Measurements from ENCODE around the gene CLDN10. TPM values are rescaled to one million over a fixed set of nuclear protein-coding genes. Genes with fewer than 3 reads are reported as not detected.

The CLDN10 gene
- total RNA-seq, 4 donors from 2014 or later: 1.3 to 27.6 (median 19.5) TPM; not detected in 1

DNA sequence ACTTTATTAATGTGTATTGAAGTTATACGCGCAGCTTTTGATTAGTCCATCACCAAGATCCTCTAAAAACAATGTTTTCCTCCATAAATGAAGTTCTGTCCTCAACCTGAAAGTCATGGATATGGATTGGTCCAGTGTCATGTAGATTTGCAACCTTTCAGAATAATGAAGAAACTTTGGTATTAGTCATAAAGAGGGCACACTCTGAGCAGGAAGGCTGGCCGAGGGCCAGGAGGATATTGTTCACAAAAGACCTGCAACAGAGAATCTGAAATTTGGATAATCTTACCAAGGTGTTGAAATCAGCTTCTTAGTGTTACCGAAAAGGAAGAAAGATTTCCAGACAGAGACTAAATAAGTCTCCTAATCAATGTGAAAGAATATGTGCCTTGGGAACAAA is 20.7 kb downstream of the CLDN10 start:
- H3K36me3 ChIP-seq: no peaks in the 10 kb centered on the region
- no peak for DNase-seq
- no peak for TF ChIP-seq POLR2A (IDR thresholded peaks at IDR 0.05)
- TF ChIP-seq, protein P1, sequence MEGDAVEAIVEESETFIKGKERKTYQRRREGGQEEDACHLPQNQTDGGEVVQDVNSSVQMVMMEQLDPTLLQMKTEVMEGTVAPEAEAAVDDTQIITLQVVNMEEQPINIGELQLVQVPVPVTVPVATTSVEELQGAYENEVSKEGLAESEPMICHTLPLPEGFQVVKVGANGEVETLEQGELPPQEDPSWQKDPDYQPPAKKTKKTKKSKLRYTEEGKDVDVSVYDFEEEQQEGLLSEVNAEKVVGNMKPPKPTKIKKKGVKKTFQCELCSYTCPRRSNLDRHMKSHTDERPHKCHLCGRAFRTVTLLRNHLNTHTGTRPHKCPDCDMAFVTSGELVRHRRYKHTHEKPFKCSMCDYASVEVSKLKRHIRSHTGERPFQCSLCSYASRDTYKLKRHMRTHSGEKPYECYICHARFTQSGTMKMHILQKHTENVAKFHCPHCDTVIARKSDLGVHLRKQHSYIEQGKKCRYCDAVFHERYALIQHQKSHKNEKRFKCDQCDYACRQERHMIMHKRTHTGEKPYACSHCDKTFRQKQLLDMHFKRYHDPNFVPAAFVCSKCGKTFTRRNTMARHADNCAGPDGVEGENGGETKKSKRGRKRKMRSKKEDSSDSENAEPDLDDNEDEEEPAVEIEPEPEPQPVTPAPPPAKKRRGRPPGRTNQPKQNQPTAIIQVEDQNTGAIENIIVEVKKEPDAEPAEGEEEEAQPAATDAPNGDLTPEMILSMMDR (IDR thresholded peaks at IDR 0.05): no peak
- no peaks in the 10 kb centered on the region for H3K27me3 ChIP-seq
- no peaks in the 10 kb centered on the region for H3K4me1 ChIP-seq
- no peak overlapping the region for H3K4me3 ChIP-seq
- H3K27ac ChIP-seq: no peak overlapping the region
- intact Hi-C loops (cut with DNase I; ENCODE audit: low total_unique reads): no loop called here
- no peaks in the 10 kb centered on the region for H3K9me3 ChIP-seq

DNA sequence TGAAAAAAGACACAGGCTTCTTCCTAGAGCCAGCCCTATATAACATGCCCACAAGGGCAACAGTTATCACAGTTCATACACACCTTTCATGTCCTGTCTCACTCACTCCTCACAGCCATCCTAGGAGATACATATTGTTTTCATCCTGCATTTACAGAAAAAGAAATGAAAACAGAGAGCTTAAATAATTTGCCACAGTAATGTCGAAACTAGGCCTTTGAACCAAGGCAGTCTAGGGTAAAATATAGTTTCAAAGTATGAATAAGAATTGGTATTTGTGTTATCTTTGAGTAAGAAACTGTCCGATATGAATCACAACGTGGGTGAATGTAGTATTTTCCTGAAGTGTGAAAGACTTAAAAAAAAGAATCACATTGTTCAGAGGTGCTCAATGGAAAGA is 26.8 kb downstream of the CLDN10 start:
- Histone ChIP-seq H3K4me1 (no peaks in the 10 kb centered on the region), H3K27me3 (no peaks in the 10 kb centered on the region), H3K27ac (no peak overlapping the region), H3K36me3 (no peaks in the 10 kb centered on the region), H3K9me3 (no peaks in the 10 kb centered on the region), H3K4me3 (no peak overlapping the region)
- intact Hi-C loops (cut with DNase I; ENCODE audit: low total_unique reads): no loop called here
- TF ChIP-seq, protein P1 (IDR thresholded peaks at IDR 0.05): no peak
- no peak for TF ChIP-seq POLR2A (IDR thresholded peaks at IDR 0.05)
- no peak for DNase-seq

DNA sequence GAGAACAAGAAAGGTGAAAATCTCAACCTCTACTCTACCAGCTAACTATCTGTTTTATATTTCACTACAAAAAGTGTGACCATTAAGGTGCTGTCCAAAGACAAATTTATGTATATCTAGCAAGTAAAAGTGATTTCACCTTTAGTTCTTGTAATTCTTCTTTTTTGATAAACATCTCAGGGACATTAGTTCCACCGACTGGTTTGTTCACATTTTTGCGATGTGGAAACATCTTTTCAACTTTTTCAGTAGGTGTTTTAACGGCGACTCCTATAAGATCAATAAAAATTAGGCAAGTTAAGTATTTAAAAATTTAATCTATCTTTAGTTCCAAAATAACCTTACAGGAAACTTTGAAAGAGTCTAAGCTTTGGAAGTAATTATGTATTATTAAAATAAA is 33.3 kb downstream of the CLDN10 start:
- Histone ChIP-seq H3K36me3 (no peaks in the 10 kb centered on the region), H3K4me1 (no peaks in the 10 kb centered on the region), H3K9me3 (no peaks in the 10 kb centered on the region), H3K27me3 (no peaks in the 10 kb centered on the region), H3K4me3 (no peak overlapping the region), H3K27ac (no peak overlapping the region)
- no peak for TF ChIP-seq POLR2A (IDR thresholded peaks at IDR 0.05)
- TF ChIP-seq, protein P1 (IDR thresholded peaks at IDR 0.05): no peak
- no peak for DNase-seq
- intact Hi-C loops (cut with DNase I; ENCODE audit: low total_unique reads): no loop called here

DNA sequence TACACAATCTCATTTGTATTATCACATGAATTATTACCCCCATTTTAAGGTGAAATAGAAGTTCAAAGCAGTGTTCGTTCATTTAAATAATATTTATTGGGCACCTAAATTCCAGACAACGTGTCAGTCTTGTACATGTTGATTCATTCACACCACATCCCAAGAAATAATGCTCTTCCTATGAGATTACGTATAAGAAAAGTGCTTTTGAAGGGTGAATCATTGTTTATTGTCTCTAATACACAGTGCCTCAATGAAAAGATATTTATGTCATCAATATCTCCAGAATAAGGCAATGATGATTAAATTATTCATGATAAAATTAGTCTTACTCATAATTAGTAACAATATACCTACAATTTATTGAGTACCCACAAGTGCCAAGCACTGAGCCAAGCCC is 35.6 kb downstream of the CLDN10 start:
- H3K27ac ChIP-seq: no peak overlapping the region
- DNase-seq: no peak
- H3K36me3 ChIP-seq: no peaks in the 10 kb centered on the region
- H3K27me3 ChIP-seq: no peaks in the 10 kb centered on the region
- no peaks in the 10 kb centered on the region for H3K9me3 ChIP-seq
- no peak overlapping the region for H3K4me3 ChIP-seq
- intact Hi-C loops (cut with DNase I; ENCODE audit: low total_unique reads): no loop called here
- TF ChIP-seq POLR2A (IDR thresholded peaks at IDR 0.05): no peak
- TF ChIP-seq, protein P1 (IDR thresholded peaks at IDR 0.05): no peak
- no peaks in the 10 kb centered on the region for H3K4me1 ChIP-seq

DNA sequence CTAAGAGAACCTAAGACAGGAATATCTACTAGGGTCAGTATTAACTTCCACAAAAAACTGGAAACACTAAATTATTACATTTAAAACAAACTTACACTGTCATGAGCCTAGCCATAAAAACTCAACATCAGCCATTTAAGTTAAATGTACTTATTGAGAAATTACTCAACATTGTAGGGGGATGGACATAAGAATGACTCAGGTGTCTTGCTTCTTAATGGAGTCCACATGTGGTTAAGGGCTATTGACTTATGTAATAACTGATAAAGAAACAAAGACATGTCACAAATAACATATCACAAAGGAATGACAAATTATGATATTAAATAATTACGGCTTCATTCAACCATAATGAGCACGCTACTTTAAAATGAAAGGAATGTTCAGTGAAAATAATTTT is 36.2 kb downstream of the CLDN10 start:
- Histone ChIP-seq H3K36me3 (no peaks in the 10 kb centered on the region), H3K27me3 (no peaks in the 10 kb centered on the region), H3K4me3 (no peak overlapping the region), H3K27ac (no peak overlapping the region), H3K9me3 (no peaks in the 10 kb centered on the region), H3K4me1 (no peaks in the 10 kb centered on the region)
- DNase-seq: no peak
- intact Hi-C loops (cut with DNase I; ENCODE audit: low total_unique reads): no loop called here
- TF ChIP-seq POLR2A (IDR thresholded peaks at IDR 0.05): no peak
- TF ChIP-seq, protein P1 (IDR thresholded peaks at IDR 0.05): no peak
